ENCODE measurements around the gene SGMS1.

The SGMS1 gene

DNA sequence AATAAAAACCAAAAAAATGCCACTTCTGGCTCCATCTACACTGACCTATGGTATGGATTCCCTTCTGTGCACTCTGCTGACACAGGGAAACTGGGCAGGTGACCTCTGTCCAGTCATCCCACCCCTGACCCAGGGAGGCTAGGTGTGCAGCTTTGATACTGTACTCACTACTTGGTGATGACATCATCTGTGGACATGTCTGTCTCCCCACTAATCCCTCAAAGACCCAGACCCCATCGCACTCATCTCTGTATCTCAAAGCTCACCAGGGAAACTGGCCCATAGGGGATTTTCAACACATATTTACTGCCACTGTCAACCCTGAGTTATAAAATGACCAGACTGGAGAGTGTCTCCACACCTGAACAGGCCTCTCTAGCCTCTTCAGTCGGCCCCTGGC lies 10.6 kb downstream of the SGMS1 start:
- no peak for DNase-seq (ENCODE audit: low read depth in 2 of 2)

DNA sequence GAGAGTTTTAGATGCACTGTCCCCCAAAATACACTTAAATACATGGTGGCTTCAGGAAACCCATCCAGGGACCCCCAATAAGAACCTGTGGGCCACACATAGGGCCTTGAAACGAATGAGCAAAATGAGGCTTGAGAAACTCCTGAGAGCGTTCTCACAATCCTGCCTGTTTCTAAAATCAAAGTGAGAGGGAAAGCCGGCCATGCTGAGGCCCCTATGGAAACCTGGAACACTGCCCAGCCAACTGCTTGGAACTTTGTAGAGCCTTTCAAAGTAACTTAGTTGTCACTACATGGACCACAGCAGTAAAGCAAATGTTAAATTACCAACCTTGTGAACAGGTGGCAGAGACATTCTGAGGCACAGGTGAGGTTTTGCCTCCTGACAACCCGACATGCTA lies 13.4 kb downstream of the SGMS1 start:
- DNase-seq (ENCODE audit: low read depth in 2 of 2) = no peak

DNA sequence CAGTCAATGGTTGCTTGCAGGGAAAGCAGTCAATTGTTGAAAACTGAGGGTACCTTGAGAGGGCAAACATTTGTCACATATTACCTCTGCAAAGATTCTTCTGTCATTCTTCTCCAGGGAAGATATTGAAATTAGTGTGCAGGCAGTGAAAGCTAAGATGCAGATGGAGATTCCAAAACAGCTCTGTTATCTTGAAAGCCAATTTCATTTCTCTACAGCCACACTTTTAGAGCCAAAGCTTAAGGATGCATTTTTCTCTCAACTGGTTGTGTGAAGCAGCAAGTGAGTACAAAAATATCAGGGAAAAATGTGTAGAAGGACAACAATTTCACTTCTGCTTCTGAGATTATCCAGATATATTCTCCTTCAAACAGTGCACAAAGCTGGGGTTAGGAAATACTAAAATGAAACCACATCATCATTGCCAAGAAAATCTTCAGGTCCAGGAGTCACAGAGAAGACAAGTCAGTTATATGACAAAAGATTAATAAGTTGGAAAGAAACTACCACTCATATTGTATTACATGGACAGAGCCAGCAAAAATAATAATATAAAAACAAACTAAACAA lies 16.3 kb downstream of the SGMS1 start:
- DNase-seq (ENCODE audit: low read depth in 2 of 2) = no peak

DNA sequence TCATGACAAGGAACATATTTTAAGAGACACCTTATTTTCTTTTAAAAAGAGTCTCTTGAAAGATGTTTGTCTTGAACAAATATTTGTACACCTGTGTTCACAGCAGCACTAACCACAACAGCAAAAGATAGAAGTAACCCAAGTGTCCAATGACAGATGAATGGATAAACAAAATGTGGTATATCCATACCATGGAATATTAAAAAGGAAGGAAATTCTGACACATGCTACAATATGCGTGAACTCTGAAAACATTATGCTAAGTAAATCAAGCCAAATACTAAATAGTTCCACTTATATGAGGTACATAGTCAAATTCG lies 17.8 kb downstream of the SGMS1 start:
- DNase-seq (ENCODE audit: low read depth in 2 of 2) = no peak

DNA sequence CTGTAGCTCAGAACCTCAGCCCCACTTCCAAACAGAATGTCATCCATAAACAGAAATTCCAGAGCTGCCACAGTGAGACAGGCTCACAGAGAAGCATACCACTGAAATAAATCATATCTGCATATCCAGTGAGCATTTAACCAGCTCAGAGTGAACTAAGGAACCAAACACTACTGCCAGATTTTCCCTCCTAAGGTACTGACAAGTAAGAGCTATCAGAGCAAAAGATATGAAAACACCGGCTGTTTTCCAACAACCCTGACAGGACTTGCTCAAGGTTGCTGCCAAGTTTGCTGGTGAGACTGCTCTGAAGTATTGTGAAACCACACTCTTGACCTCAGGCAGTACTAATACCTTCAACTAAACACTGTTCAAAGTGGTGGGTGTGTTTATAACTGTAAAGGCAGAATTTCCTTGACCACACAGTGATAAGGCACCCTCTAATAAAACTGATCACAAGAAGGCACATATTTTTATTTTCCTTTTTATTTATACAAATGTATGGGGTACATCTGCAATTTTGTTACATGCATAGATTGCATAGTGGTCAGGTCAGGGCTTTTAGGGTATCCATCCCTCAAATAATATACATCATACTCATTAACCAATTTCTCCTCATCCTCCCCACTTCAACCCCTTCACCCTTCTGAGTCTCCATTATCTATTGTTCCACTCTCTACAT lies 18.3 kb downstream of the SGMS1 start:
- no peak for DNase-seq (ENCODE audit: low read depth in 2 of 2)

DNA sequence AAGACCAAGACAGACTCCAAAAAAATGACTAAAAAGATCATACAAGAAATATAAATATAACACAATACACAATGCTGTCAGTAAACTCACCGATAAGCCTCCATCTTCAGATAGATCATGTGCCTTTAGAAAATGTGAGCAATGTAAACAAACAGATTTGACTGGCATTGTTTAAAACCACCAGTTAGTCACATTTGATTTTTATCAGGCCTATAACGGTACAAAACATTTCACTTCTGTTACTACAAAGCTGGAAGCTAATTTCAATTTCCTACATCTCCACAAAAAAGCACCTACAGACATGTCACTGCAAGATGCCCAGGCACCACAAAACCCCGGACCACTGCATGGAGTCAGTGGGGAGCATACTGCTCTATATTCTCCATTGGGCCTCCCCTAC lies 18.9 kb downstream of the SGMS1 start:
- no peak for DNase-seq (ENCODE audit: low read depth in 2 of 2)

DNA sequence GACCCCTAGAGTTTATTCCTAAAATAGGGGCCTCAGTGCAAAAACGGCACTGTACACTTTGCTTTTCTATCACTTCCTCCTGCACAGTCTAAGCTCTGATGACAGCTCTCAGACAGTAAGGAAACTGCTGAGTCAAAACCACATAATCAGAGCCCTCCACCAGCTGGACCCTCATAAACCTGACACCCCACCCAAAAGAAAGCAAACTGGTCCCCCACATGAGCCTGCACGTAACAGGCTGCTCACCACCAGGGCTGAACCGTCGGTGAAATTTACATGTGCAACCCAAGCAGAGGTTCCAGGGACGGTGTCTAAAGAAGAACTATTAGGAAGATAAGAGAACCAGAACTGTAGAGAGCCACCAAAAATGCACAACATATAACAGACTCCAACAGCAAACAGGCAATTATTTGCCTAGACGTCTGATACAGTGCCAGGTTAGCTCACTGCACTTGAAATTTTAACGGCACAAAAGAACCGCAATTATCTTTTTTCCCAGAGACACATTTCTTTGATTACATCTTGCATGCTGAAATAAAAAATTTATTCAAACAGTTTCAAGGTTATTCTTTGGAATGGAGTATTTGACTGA lies 19.6 kb downstream of the SGMS1 start:
- no peak for DNase-seq (ENCODE audit: low read depth in 2 of 2)

DNA sequence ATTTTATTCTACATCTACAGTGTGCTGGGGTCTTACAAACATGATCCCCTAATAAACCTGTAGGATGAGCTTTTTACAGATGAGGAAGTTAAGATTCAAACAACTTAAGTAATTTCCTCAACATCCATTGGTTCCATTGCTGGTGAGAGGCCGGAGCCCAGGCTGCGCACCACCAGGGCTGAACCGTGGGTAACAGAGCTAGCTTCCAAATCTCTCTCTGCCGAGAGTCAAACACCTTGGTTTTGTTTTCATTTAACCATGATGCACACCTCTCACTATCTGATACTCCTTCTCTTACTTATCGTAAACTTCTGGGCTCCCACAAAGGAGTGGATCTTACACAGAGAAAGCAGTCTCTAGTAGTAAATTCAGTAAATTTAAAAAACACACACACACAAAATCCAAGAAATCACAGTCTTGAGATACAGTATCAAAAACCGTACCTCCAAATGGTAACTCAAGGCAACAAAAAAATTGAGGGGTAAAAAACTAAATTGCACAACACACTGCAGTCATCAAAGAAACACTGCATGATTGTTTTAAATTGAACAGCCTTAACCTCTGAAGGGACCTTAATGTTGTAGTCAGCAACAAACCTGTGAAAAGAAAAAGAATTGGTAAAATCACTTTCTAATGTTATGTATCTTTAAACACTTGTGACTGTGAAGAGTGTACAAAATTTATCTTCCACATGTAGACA lies 20.5 kb downstream of the SGMS1 start:
- DNase-seq (ENCODE audit: low read depth in 2 of 2) = no peak

DNA sequence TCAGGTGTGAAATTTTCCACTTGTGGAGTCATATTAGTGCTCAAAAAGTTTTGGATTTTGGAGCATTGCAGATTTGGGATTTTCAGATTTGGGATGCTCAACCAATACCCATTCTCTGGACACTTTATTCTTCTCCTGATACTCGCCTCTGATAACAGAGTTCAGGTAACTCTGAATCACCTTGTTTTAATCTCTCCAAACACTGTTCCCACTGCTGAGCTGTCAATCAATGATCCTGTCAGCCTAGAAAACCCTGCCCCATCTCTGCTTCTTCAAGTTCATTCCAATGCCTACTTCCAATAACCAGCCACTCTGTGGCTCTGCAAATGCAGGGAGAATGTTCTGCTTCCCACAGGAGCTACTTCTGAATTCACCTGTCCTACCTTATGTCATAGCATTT lies 21.8 kb downstream of the SGMS1 start:
- DNase-seq (ENCODE audit: low read depth in 2 of 2) = no peak

DNA sequence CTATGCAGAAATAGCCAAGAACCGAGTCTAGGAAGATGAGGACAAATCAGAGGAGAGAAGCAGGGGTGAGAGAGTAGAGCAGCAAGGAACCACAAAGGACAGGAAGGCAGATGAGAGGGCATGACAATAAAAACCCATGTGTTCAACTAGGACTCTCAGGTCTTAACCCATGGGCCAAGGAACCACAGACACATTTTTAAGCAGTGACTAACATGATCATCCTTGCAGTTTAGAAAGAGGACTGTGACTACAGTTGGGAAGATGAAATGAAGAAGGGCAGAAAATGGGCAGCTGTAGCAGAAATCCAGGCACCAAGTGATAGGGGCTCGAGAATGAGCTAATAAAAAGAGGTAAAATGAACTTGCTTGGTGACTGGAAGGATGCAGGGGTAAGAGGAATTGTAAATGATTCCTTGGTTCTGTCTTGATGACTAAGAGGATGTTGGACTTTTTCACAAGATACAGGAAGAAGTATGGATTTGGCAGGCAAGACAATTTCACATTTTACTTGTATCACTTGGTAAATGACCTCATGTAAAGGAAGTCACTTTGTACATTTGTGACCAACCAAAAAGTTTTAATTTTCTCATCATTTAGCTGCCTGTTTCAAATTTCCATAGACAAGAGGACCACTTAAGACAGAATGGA lies 22.8 kb downstream of the SGMS1 start:
- no peak for DNase-seq (ENCODE audit: low read depth in 2 of 2)

DNA sequence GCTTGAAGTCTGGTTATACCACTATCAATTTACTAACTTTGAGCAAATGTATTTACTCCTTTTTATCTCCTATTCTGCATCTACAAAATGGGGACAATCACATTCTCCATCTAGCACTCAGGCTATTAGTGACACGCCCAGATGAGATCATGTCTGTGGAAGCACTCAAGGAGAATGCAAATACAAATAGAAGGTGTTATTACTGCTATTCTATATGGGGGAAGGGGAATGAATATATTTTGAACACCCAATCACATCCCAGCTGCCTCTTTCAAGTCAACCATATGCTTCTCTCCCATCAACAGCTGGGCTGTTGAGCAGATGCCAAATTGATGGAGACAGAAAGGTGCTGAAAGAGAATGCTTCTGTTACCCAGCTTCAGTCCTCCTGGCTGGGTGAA lies 23.5 kb downstream of the SGMS1 start:
- no peak for DNase-seq (ENCODE audit: low read depth in 2 of 2)

DNA sequence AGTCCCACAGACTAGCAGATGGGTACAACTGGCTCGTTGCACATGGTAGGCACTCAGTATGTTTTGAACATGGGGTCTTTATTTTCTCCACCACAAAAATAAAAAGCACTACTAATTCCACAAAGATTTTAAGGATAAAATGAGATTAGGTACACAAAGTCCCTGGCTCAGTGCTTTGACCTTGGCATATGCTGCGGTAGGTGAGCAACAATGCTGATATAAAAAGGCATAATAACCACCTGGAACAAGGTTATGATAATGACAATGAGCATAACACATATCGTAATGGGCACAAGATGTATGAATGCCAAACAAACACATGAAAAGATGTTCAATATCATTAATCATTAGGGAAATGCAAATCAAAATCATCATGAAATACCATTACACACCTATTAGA lies 26.9 kb downstream of the SGMS1 start:
- DNase-seq (ENCODE audit: low read depth in 2 of 2) = no peak

DNA sequence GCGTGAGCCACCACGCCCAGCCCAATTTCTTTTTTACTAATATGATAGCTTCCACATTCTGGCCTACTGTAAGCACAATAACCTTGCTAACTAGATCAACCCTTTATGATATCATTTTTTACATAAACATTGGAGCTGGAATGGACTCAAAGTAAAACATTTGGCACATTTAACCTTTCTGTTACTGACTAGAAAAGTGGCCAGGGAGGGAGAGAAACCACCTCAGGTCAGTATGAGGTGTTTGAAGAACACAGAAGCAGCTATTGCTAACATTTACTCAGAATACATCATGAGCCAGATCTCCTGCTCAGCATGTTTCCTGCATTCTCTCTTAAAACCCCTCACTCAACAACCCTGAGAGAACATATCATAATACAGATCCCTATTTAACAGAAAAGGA lies 27.3 kb downstream of the SGMS1 start:
- no peak for DNase-seq (ENCODE audit: low read depth in 2 of 2)

DNA sequence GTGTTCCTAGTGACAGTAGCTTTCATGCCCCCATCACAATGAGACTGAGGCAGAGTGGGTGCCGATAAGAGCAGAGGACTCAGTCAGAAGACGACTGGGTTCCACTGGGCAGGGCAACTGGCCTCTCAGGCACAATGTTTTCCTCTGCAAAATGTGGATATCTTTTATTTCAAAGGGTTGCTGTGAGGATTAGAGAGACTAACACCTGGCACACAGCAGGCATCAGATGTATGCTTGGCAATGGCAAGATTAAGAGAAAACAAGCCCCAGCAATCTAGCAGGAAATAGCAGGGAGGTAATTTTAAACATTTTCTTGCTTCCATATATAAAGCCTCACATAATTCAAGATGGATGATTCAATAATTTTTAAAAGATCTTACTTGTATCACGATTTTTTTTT lies 28.0 kb downstream of the SGMS1 start:
- DNase-seq (ENCODE audit: low read depth in 2 of 2) = no peak

DNA sequence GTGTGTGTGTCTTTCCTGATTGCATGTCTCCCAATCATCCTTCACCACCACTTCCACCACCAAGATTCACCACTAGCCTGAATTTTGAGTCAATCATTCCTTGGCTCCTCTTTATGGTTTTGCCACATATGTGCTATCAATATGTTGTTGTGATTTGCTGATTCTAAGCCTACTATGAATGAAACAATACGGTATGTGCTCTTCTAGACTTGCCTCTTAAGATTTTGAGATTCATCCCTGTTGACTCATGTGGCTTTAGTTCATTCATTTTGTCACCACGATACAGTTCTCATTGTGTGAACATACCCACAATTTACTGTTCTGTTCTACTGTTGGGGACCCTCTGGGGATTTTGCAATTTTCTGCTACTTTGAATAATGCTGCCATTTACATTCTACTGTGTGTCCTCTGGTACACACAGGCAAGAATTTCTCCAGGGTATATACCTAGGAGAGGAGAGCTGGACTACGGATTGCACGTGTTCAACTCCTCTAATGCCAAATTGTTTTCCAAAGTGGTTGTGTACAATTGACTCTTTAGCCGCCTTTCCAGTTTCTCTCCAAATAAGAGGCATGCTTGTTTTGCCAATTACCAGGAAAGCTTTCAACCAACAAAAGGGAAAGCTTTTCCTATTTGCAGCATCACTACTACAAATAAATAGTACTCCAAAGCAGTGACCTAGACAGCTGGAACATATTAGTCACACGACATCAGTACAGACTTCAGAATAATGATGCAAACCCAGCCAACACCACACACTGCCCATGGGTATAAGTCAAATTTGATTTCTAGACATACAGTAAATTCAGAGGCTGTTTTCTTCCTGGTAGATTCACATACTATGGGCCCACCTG lies 30.0 kb downstream of the SGMS1 start:
- no peak for DNase-seq (ENCODE audit: low read depth in 2 of 2)

DNA sequence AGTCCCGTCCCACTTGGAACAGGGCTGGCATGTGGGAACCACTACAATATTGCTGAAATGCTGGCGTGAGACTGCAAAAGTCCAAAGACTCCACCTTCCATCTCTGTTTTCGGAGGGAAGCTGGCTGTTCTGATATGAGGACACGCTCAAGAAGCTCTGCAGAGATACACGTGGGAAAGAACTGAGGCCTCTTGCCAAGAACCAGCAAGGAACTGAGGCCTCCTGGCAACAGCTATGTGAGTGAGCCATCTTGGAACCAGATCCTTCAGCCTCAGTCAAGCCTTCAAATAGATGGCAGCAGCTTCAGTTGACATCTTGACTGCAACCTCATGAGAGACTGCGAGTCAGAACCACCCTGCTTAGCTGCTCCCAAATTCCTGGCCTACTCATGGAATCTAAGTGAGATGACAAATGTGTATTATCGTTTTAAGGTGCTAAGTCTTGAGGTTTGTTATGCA lies 30.8 kb downstream of the SGMS1 start:
- DNase-seq (ENCODE audit: low read depth in 2 of 2) = no peak

DNA sequence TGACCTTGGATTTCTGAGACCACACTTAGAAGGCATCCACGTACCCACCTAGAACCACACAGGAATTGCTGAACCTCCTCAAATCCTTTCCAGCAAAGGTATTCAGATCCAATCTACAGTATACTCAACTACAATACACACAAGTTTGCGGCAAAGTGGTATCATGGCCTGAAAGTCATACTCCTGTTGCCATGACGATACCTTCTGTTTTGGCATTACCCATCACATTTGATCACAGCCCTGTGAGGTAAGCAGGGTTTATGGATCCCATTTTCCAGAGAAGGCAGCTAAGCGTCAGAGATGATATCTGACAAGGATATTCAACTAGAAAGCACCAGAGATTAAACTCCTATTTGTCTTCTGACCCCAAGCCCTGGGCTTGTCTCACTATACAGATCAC lies 32.8 kb downstream of the SGMS1 start:
- no peak for DNase-seq (ENCODE audit: low read depth in 2 of 2)

DNA sequence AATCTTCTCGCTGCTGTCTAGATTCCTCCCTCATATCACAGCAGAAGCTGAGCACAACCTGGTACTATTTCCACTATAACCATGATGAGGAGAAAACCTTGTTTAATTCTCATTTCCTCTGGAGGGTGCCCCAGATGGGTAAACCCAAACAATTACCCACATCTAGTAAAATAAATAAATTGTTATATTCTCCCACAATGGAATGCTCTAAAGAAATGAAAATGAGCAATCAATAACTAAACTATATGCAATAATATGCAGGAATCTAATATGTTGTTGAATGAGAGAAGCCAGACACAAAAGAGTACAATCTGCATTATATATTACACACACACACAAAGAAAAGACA lies 37.0 kb downstream of the SGMS1 start:
- no peak for DNase-seq (ENCODE audit: low read depth in 2 of 2)

DNA sequence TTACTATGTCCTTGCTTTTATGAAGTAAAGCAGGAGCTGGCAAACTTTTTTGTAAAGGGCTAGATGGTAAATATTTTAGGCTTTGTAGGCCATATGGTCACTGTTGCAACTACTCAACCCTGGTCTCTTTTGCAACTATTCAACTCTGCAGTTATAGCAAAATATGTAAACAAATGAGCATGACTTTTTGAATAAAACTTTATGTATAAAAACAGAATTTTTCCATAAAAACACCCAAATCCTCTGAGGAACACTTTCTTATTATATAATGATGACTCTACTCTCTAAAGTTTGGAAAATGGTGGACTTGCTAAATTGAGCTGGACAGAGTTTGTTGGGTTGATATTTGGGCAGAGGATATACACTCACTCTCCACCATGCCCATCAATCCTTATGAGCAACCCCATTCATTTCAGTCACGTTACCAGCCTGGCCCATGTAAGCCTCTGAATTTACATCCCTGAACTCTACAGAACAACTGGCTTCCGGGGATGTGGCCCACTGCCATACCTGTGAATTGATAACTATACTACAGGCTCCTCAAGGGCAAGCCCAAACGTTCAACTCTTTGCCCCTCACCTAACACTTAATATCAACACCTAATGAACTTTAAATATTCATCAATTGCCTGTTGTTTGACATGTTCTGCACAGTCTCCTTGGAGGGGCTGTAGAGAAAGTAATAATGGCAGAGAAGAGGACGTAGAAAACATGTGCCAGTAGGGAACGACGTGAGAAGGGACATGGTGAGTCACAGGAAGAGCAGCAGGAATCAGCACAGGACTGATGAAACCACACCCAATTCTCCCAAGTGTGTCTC lies 37.6 kb downstream of the SGMS1 start:
- DNase-seq (ENCODE audit: low read depth in 2 of 2) = no peak

DNA sequence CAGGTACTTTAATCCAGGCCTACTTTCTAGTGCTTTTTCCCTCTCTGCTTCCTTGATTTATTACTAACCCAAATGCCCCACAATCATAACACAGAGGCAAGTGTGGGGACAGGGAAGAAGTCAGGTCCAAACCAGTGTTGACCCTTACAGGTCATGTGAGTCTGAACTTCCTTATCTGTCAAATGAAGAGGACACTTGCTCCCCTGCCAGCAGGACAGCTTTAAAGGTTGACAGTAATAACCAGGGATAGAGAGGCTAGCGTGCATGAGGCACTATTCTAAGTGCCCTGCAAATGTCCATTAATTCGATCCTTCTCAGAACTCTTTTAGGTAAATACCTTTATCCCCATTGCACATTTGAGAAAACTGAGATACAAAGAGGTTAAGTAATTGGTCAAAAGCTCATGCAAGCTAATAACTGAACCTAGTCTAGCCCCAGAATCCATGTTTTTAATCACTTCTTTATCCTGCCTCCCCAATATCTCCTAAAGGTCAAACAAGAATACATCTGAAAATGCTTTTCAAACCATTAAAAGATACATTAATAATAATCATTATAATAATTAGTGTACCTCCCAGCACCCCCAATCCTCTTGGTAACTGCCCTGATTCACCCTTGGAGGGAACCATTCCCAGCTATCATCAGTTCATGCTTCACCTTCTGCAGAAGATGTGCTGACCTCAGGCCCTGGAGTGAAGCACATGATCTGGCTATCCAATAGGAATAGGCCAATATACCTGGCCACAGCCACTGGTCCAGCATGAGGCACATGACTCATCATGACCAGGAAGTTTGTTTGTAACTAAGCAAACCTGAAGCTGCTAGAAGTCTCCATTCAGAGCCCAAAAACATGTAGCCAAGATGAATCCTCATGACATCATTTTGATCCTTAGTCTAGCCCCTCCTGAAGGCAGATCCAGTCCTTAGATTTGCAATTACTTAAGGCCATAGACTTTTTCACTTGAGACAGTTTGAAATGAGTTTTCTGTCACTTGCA lies 40.7 kb downstream of the SGMS1 start:
- no peak for DNase-seq (ENCODE audit: low read depth in 2 of 2)

All from stimulated activated CD4-positive, alpha-beta T cell treated with anti-CD3 and anti-CD28 coated beads, Interleukin-4, amount 100 ng/mL, for 48 hours (primary cell).